Measurements from ENCODE around the gene EMC8.
"Not testable (repeated sequence)": the region's sequence is repeated elsewhere in the genome, so short reads cannot be mapped to it uniquely, and the experiment has no call there.

The EMC8 gene

GRCh38 chr16:85812811-85813700, 13.7 kb upstream of the EMC8 start:
- Mint-ChIP-seq H3K27me3 (peaks cover 28 to 29% of the 10 kb centered on the region in 2 donors), H3K4me3 (no peak overlapping the region), H3K9me3 (no peaks in the 10 kb centered on the region), H3K36me3 (peaks cover 6 to 8% of the 10 kb centered on the region in 2 donors), H3K4me1 (peaks cover 0 to 10% of the 10 kb centered on the region in 2 donors), H3K27ac (no peak overlapping the region)
- DNase-seq: no peak
- ATAC-seq (replicated peaks): no peak

GRCh38 chr16:85812031-85812807, 12.9 kb upstream of the EMC8 start:
- peaks cover 6 to 8% of the 10 kb centered on the region in 2 donors for H3K36me3 Mint-ChIP-seq
- ATAC-seq (replicated peaks): no peak
- H3K4me3 Mint-ChIP-seq: no peak overlapping the region

GRCh38 chr16:85810742-85811115, 11.4 kb upstream of the EMC8 start:
- peaks cover 24 to 26% of the 10 kb centered on the region in 2 donors for H3K27me3 Mint-ChIP-seq
- peaks cover 12 to 15% of the 10 kb centered on the region in 2 donors for H3K36me3 Mint-ChIP-seq
- H3K4me3 Mint-ChIP-seq: no peak overlapping the region
- no peak for DNase-seq
- H3K9me3 Mint-ChIP-seq: no peaks in the 10 kb centered on the region
- no peak for ATAC-seq (replicated peaks)
- H3K4me1 Mint-ChIP-seq: peaks cover 0 to 10% of the 10 kb centered on the region in 2 donors
- H3K27ac Mint-ChIP-seq: no peak overlapping the region

More at GRCh38 chr16:85812031-85812807, 12.9 kb upstream of the EMC8 start:
- Mint-ChIP-seq H3K9me3 (no peaks in the 10 kb centered on the region), H3K27ac (no peak overlapping the region), H3K4me1 (peaks cover 0 to 10% of the 10 kb centered on the region in 2 donors), H3K27me3 (peaks cover 28 to 29% of the 10 kb centered on the region in 2 donors)
- no peak for DNase-seq

GRCh38 chr16:85810097-85810741, 10.9 kb upstream of the EMC8 start:
- Mint-ChIP-seq H3K27ac (no peak overlapping the region), H3K36me3 (peaks cover 17 to 20% of the 10 kb centered on the region in 2 donors), H3K9me3 (no peaks in the 10 kb centered on the region), H3K4me3 (no peak overlapping the region), H3K4me1 (peaks cover 3 to 10% of the 10 kb centered on the region in 2 donors), H3K27me3 (peaks cover 24 to 26% of the 10 kb centered on the region in 2 donors)
- ATAC-seq (replicated peaks) (no peak), DNase-seq (no peak)

GRCh38 chr16:85809645-85810044, 10.3 kb upstream of the EMC8 start:
- Mint-ChIP-seq H3K4me3 (no peak overlapping the region), H3K27me3 (peaks cover 24 to 26% of the 10 kb centered on the region in 2 donors), H3K36me3 (peaks cover 22 to 24% of the 10 kb centered on the region in 2 donors), H3K9me3 (no peaks in the 10 kb centered on the region), H3K27ac (no peak overlapping the region), H3K4me1 (peaks cover 5 to 10% of the 10 kb centered on the region in 2 donors)
- ATAC-seq (replicated peaks): no peak
- no peak for DNase-seq

- H3K27me3 Mint-ChIP-seq: peaks cover 24 to 26% of the 10 kb centered on the region in 2 donors
- H3K36me3 Mint-ChIP-seq: peaks cover 26 to 28% of the 10 kb centered on the region in 2 donors
- DNase-seq: no peak
- no peaks in the 10 kb centered on the region for H3K9me3 Mint-ChIP-seq
- peaks cover 7 to 11% of the 10 kb centered on the region in 2 donors for H3K4me1 Mint-ChIP-seq
- ATAC-seq (replicated peaks): no peak
- no peak overlapping the region for H3K4me3 Mint-ChIP-seq
- no peak overlapping the region for H3K27ac Mint-ChIP-seq
Measured at GRCh38 chr16:85808926-85809325, 9.6 kb upstream of the EMC8 start.

GRCh38 chr16:85808104-85808503, 8.8 kb upstream of the EMC8 start:
- H3K36me3 Mint-ChIP-seq: peaks cover 34 to 36% of the 10 kb centered on the region in 2 donors
- DNase-seq; H3K9me3 Mint-ChIP-seq; H3K27ac Mint-ChIP-seq; ATAC-seq (replicated peaks); H3K4me3 Mint-ChIP-seq: not testable (repeated sequence)
- peaks cover 19 to 20% of the 10 kb centered on the region in 2 donors for H3K27me3 Mint-ChIP-seq
- peaks cover 12 to 19% of the 10 kb centered on the region in 2 donors for H3K4me1 Mint-ChIP-seq

GRCh38 chr16:85807340-85807739, 8.0 kb upstream of the EMC8 start:
- Mint-ChIP-seq H3K4me1 (peaks cover 13 to 20% of the 10 kb centered on the region in 2 donors), H3K27me3 (peaks cover 12 to 14% of the 10 kb centered on the region in 2 donors), H3K36me3 (peaks cover 34 to 38% of the 10 kb centered on the region in 2 donors)
- H3K4me3 Mint-ChIP-seq; H3K9me3 Mint-ChIP-seq; H3K27ac Mint-ChIP-seq; ATAC-seq (replicated peaks); DNase-seq: not testable (repeated sequence)

- peaks cover 20 to 24% of the 10 kb centered on the region in 2 donors for H3K4me1 Mint-ChIP-seq
- DNase-seq (no peak), ATAC-seq (replicated peaks) (no peak)
- H3K27me3 Mint-ChIP-seq: peaks cover 4 to 8% of the 10 kb centered on the region in 2 donors
- H3K4me3 Mint-ChIP-seq: no peak overlapping the region
- no peaks in the 10 kb centered on the region for H3K9me3 Mint-ChIP-seq
- H3K27ac Mint-ChIP-seq: peak overlapping the region; percentile 69
- H3K36me3 Mint-ChIP-seq: peaks cover 39 to 46% of the 10 kb centered on the region in 2 donors
Measured at GRCh38 chr16:85806539-85806938, 7.2 kb upstream of the EMC8 start.

- peak overlapping the region; percentile 4 for H3K27ac Mint-ChIP-seq
- peaks cover 39 to 48% of the 10 kb centered on the region in 2 donors for H3K36me3 Mint-ChIP-seq
- no peak for ATAC-seq (replicated peaks)
- peaks cover 0 to 6% of the 10 kb centered on the region in 2 donors for H3K27me3 Mint-ChIP-seq
- peaks cover 24 to 32% of the 10 kb centered on the region in 2 donors for H3K4me1 Mint-ChIP-seq
- H3K9me3 Mint-ChIP-seq: no peaks in the 10 kb centered on the region
- no peak overlapping the region for H3K4me3 Mint-ChIP-seq
- no peak for DNase-seq
Measured at GRCh38 chr16:85805442-85806045, 6.2 kb upstream of the EMC8 start.

GRCh38 chr16:85803570-85803969, 4.2 kb upstream of the EMC8 start:
- H3K4me3 Mint-ChIP-seq: no peak overlapping the region
- peaks cover 35 to 46% of the 10 kb centered on the region in 2 donors for H3K36me3 Mint-ChIP-seq
- H3K4me1 Mint-ChIP-seq: peaks cover 27 to 34% of the 10 kb centered on the region in 2 donors
- no peaks in the 10 kb centered on the region for H3K9me3 Mint-ChIP-seq
- no peaks in the 10 kb centered on the region for H3K27me3 Mint-ChIP-seq
- no peak for DNase-seq
- no peak overlapping the region for H3K27ac Mint-ChIP-seq
- no peak for ATAC-seq (replicated peaks)

- Mint-ChIP-seq H3K27me3 (no peaks in the 10 kb centered on the region), H3K4me3 (peak overlapping the region; percentile 89 to 95), H3K9me3 (no peaks in the 10 kb centered on the region), H3K36me3 (peaks cover 33 to 50% of the 10 kb centered on the region in 2 donors), H3K27ac (peak overlapping the region; percentile 97), H3K4me1 (peaks cover 36 to 49% of the 10 kb centered on the region in 2 donors)
- DNase-seq (no peak), ATAC-seq (replicated peaks) (peak; percentile 34 to 37)
Measured at GRCh38 chr16:85800321-85800669, 951 bp upstream of the EMC8 start.

GRCh38 chr16:85798901-85799496, 345 bp downstream of the EMC8 start:
- H3K27ac Mint-ChIP-seq: peak overlapping the region; percentile 98
- no peaks in the 10 kb centered on the region for H3K9me3 Mint-ChIP-seq
- H3K4me3 Mint-ChIP-seq: peak overlapping the region; percentile 95 to 96
- H3K36me3 Mint-ChIP-seq: peaks cover 36 to 55% of the 10 kb centered on the region in 2 donors
- DNase-seq (peak; percentile 18), ATAC-seq (replicated peaks) (peak; percentile 59 to 61)
- H3K4me1 Mint-ChIP-seq: peaks cover 37 to 61% of the 10 kb centered on the region in 2 donors
- H3K27me3 Mint-ChIP-seq: no peaks in the 10 kb centered on the region
